Thyroid gland (tissue), 4 donors: Measurements from ENCODE around the gene CAMTA1. TPM values are rescaled to one million over a fixed set of nuclear protein-coding genes. Genes with fewer than 3 reads are reported as not detected.

ENCODE experiments used
- DNase-seq, 2 donors: peaks; one replicate each; pipeline ENCODE4 v3.0.0-alpha.2; 2019
- H3K27ac ChIP-seq, 3 donors: fragments of 200-600 bp; sonication (generic); 1 replicate in 2 of 3; 2 replicates in 1 of 3; pipeline ENCODE4 v1.5.1; 2016 to 2019; ENCODE audit warnings: mild to moderate bottlenecking in 1 of 3, moderate library complexity in 1 of 3
- H3K27me3 ChIP-seq: fragments of 200-600 bp; sonication (generic); one replicate; pipeline ENCODE4 v1.5.1; 2019
- H3K36me3 ChIP-seq, 2 donors: fragments of 200-600 bp; sonication (generic); one replicate each; pipeline ENCODE4 v1.5.1; 2016 to 2019
- H3K4me1 ChIP-seq, 2 donors: fragments of 200-600 bp; sonication (generic); one replicate each; pipeline ENCODE4 v1.5.1; 2017 to 2019
- H3K4me3 ChIP-seq, 3 donors: fragments of 200-600 bp; sonication (generic); replicated peaks in 1 of 3; 1 replicate in 2 of 3; 2 replicates in 1 of 3; pipeline ENCODE4 v1.5.1; 2016; ENCODE audit warnings: mild to moderate bottlenecking in 1 of 3
- H3K9me3 ChIP-seq: fragments of 200-600 bp; sonication (generic); one replicate; pipeline ENCODE4 v1.5.1; 2017
- CTCF ChIP-seq, 6 experiments: fragments of 200-600 bp in 3 of 6; fragments of 450-650 bp in 3 of 6; sonication (generic) in 3 of 6; IDR thresholded peaks; one replicate each; pipeline ENCODE4 v1.5.1; 2016 to 2019; ENCODE audit warnings: antibody characterized with exemption in 6 of 6, mild to moderate bottlenecking in 2 of 6, inconsistent platforms in 1 of 6, moderate library complexity in 1 of 6
- POLR2A ChIP-seq, 2 donors: fragments of 450-650 bp; IDR thresholded peaks; one replicate each; pipeline ENCODE4 v1.6.1; 2017; ENCODE audit warnings: antibody characterized with exemption in 2 of 2, mild to moderate bottlenecking in 2 of 2, moderate library complexity in 1 of 2
- WGBS, 2 donors: methylation state at CpG; one replicate each; pipeline ENCODE4 v1.1.5; 2017; 5-methylcytosine and 5-hydroxymethylcytosine counted together
- intact Hi-C: fragments of 100-400 bp; cut with DNase I; formaldehyde crosslinking; loops from one replicate; pipeline ENCODE4 v1.15.1; 2023
- total RNA-seq, 4 donors: library from RNA; depleted of rRNA; stranded (reverse); fragments of >200 nt; gene quantifications; one replicate each; pipeline ENCODE4 v1.2.3, GENCODE V29; 2016

CAMTA1 gene
- total RNA-seq, 4 donors from 2014 or later: 63.9 to 124 (median 101) TPM

DNA sequence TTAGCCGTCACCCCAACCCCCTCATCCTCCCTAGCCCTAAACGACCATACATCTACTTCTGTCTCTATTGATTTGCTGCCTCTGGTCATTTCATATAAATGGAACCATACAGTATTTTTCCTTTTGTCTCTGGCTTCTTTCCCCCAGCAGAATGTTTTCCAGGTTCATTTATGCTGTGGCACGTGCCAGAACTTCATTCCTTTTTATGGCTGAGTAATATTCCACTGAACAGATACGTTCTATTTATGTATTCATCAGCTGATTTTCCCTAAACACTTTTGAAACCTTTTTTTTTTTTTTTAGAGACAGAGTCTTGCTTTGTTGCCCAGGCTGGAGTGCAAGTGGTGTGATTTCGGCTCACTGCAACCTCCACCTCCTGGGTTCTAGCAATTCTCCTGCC lies 181.1 kb downstream of the CAMTA1 start:
- DNase-seq: no peak
- Histone ChIP-seq H3K27ac (no peak overlapping the region), H3K36me3 (no peaks in the 10 kb centered on the region), H3K9me3 (no peaks in the 10 kb centered on the region), H3K4me3 (no peak overlapping the region), H3K27me3 (peaks cover 5% of the 10 kb centered on the region), H3K4me1 (peaks cover 0 to 13% of the 10 kb centered on the region in 2 donors)
- TF ChIP-seq CTCF (IDR thresholded peaks at IDR 0.05): no peak
- no peak for TF ChIP-seq POLR2A (IDR thresholded peaks at IDR 0.05)
- intact Hi-C loops: no loop called here
- 91 to 92% methylated on average over 5 of the region's 5 CpGs for WGBS, 2 donors

DNA sequence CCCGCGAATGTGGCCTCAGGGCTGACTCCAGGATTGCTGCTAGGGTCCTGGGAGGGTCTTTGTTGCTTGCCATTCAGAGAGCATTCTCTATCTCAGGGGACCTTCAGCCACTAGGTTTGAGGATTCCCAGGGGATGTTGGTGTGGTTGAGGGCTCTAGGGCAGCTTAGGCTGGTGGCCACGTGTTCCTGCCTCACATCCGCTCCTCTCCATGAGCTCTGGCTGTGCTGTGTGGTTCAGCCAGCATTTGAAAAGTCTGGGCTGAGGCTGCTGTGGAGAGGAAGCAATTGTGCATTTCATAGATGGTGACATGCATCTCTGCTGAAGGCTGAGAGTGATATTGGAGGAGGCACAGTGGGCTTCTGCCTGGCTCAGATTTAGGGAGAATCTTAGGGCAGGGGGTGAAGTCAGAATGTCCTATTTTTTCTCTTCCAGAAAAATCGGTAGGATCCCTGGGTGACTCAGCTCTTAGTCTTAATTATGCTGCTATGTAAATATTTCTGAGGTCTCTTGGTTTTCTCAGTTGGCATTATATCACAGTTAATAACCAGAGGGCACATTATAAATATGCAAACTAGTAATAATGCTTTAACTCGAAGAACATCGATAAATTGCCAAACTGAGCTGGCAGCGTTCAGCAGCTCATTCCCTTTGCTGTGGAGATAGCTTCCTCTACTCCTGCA lies 182.3 kb downstream of the CAMTA1 start:
- Histone ChIP-seq H3K4me3 (no peak overlapping the region), H3K4me1 (peaks cover 0 to 6% of the 10 kb centered on the region in 2 donors), H3K27me3 (no peaks in the 10 kb centered on the region), H3K36me3 (no peaks in the 10 kb centered on the region), H3K9me3 (no peaks in the 10 kb centered on the region), H3K27ac (no peak overlapping the region)
- 80 to 84% methylated on average over 6 to 8 of the region's 8 CpGs for WGBS, 2 donors
- intact Hi-C loops: no loop called here
- no peak for DNase-seq
- TF ChIP-seq POLR2A (IDR thresholded peaks at IDR 0.05) (no peak), CTCF (IDR thresholded peaks at IDR 0.05) (no peak)

GRCh38 chr1:6969106-6969505 lies 183.9 kb downstream of the CAMTA1 start:
- WGBS, 2 donors: 75 to 84% methylated on average over 13 of the region's 13 CpGs

GRCh38 chr1:6969762-6970161 lies 184.5 kb downstream of the CAMTA1 start:
- no peak for TF ChIP-seq CTCF (IDR thresholded peaks at IDR 0.05)
- TF ChIP-seq POLR2A (IDR thresholded peaks at IDR 0.05): no peak
- WGBS, 2 donors: 90 to 92% methylated on average over 2 of the region's 2 CpGs
- intact Hi-C loops: no loop called here
- Histone ChIP-seq H3K27ac (no peak overlapping the region), H3K9me3 (no peaks in the 10 kb centered on the region), H3K36me3 (no peaks in the 10 kb centered on the region), H3K27me3 (no peaks in the 10 kb centered on the region), H3K4me1 (no peaks in the 10 kb centered on the region), H3K4me3 (no peak overlapping the region)
- DNase-seq: no peak

More at GRCh38 chr1:6969106-6969505, 183.9 kb downstream of the CAMTA1 start:
- Histone ChIP-seq H3K36me3 (no peaks in the 10 kb centered on the region), H3K4me1 (no peaks in the 10 kb centered on the region), H3K4me3 (no peak overlapping the region), H3K9me3 (no peaks in the 10 kb centered on the region), H3K27ac (no peak overlapping the region), H3K27me3 (no peaks in the 10 kb centered on the region)
- no peak for DNase-seq
- no peak for TF ChIP-seq CTCF (IDR thresholded peaks at IDR 0.05)
- TF ChIP-seq POLR2A (IDR thresholded peaks at IDR 0.05): no peak
- intact Hi-C loops: no loop called here

DNA sequence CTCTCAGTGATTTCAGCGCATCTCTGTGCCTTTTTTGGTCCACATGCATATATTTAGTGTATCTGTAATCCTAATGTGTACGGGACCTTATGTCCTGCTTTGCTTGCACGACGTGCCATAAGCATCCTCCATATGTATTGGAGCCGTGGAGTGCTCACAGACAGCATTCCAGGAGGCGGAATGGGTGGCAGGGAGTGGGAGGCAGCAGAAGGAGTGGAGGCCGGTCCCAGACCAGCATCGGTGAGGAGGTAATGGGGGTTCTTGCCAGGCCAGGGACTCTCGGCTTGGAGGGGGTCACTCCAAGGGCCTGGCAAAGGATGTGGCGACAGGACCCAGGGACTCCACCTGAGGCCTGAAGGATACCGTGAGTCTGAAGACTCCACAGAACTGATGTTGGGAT lies 185.0 kb downstream of the CAMTA1 start:
- DNase-seq: no peak

More for the DNA sequence above, 185.0 kb downstream of the CAMTA1 start:
- Histone ChIP-seq H3K4me1 (no peaks in the 10 kb centered on the region), H3K9me3 (no peaks in the 10 kb centered on the region), H3K27ac (no peak overlapping the region), H3K4me3 (no peak overlapping the region), H3K36me3 (no peaks in the 10 kb centered on the region), H3K27me3 (no peaks in the 10 kb centered on the region)
- intact Hi-C loops: no loop called here
- no peak for TF ChIP-seq CTCF (IDR thresholded peaks at IDR 0.05)
- TF ChIP-seq POLR2A (IDR thresholded peaks at IDR 0.05): no peak
- 92 to 94% methylated on average over 11 of the region's 11 CpGs for WGBS, 2 donors
